HEK293 (cell line): Measurements from ENCODE around the gene YWHAG.
A peak's percentile ranks its signal among the peaks of the same experiment; 100 is the strongest.

Experiments
- CTCF ChIA-PET: fragments of 350-600 bp; formaldehyde crosslinking; extraction: SDS; loops from one replicate; lab custom pipeline; 2021; ENCODE audit warnings: antibody characterized with exemption; lab: Yijun Ruan, JAX
- POLR2A ChIA-PET: fragments of 300-600 bp; formaldehyde crosslinking; extraction: SDS; loops from one replicate; lab custom pipeline; 2020; ENCODE audit warnings: antibody characterized with exemption, inconsistent platforms; lab: Yijun Ruan, JAX
- H3K27ac ChIP-seq: fragments of 200-500 bp; sonication (Bioruptor generic); 2 replicates; pipeline ENCODE4 v1.5.1; 2014; ENCODE audit warnings: low read depth, low read length, control low read depth, inconsistent platforms; ENCODE audit errors: extremely low read depth
- H3K36me3 ChIP-seq, 2 experiments: fragments of 200-500 bp in 1 of 2; sonication (Bioruptor generic) in 1 of 2; 1 replicate in 1 of 2; 2 replicates in 1 of 2; pipeline ENCODE4 v1.5.1; 2014 to 2017; ENCODE audit warnings: inconsistent platforms in 2 of 2, low read length in 2 of 2; ENCODE audit not compliant: control insufficient read depth in 2 of 2, insufficient read depth in 1 of 2
- H3K4me1 ChIP-seq: fragments of 200-500 bp; sonication (Bioruptor generic); 2 replicates; pipeline ENCODE4 v1.5.1; 2014; ENCODE audit warnings: mild to moderate bottlenecking, low read length, inconsistent platforms; ENCODE audit not compliant: control insufficient read depth, insufficient read depth
- H3K4me3 ChIP-seq: 2 replicates; pipeline ENCODE4 v1.5.1; 2011; ENCODE audit warnings: low read depth, mild to moderate bottlenecking, control low read depth, low read length, moderate library complexity
- H3K9me3 ChIP-seq: fragments of 200-500 bp; sonication (Bioruptor generic); 2 replicates; pipeline ENCODE4 v1.5.1; 2014; ENCODE audit warnings: low read depth, low read length, inconsistent platforms; ENCODE audit not compliant: control insufficient read depth, insufficient read depth
- IKZF3 ChIP-seq: fragments of 450-650 bp; IDR thresholded peaks from 2 replicates; pipeline ENCODE4 v1.5.0; 2018; ENCODE audit warnings: missing biosample characterization, mild to moderate bottlenecking, missing genetic modification characterization, moderate library complexity
- KLF10 ChIP-seq: fragments of 450-650 bp; IDR thresholded peaks from 2 replicates; pipeline ENCODE4 v1.5.1; 2018; ENCODE audit warnings: missing biosample characterization, mild to moderate bottlenecking, missing genetic modification characterization
- KLF9 ChIP-seq: fragments of 450-650 bp; formaldehyde crosslinking; IDR thresholded peaks from 2 replicates; pipeline ENCODE4 v1.5.1; 2016; ENCODE audit warnings: missing biosample characterization, missing genetic modification characterization, low read depth
- SP2 ChIP-seq: fragments of 450-650 bp; formaldehyde crosslinking; IDR thresholded peaks from 2 replicates; pipeline ENCODE4 v1.5.1; 2016; ENCODE audit warnings: missing biosample characterization, missing genetic modification characterization
- ZBTB21 ChIP-seq: fragments of 450-650 bp; formaldehyde crosslinking; IDR thresholded peaks from 2 replicates; pipeline ENCODE4 v1.5.1; 2017; ENCODE audit warnings: missing biosample characterization, missing genetic modification characterization
- ZBTB8A ChIP-seq: fragments of 450-650 bp; formaldehyde crosslinking; IDR thresholded peaks from 2 replicates; pipeline ENCODE4 v1.5.1; 2016; ENCODE audit warnings: missing biosample characterization, missing genetic modification characterization
- ZNF138 ChIP-seq: fragments of 450-650 bp; formaldehyde crosslinking; IDR thresholded peaks from 2 replicates; pipeline ENCODE4 v1.5.1; 2016; ENCODE audit warnings: missing biosample characterization, missing genetic modification characterization, borderline replicate concordance
- ZNF169 ChIP-seq: fragments of 450-650 bp; formaldehyde crosslinking; IDR thresholded peaks from 2 replicates; pipeline ENCODE4 v1.5.1; 2016; ENCODE audit warnings: missing biosample characterization, missing genetic modification characterization
- ZNF202 ChIP-seq: fragments of 450-650 bp; formaldehyde crosslinking; IDR thresholded peaks from 2 replicates; pipeline ENCODE4 v1.5.1; 2016; ENCODE audit warnings: missing biosample characterization, missing genetic modification characterization, borderline replicate concordance
- ZNF600 ChIP-seq: fragments of 450-650 bp; formaldehyde crosslinking; IDR thresholded peaks from 2 replicates; pipeline ENCODE4 v1.5.1; 2016; ENCODE audit warnings: missing biosample characterization, missing genetic modification characterization
- TF ChIP-seq, protein P1 (sequence below): fragments of 450-650 bp; formaldehyde crosslinking; IDR thresholded peaks from 2 replicates; pipeline ENCODE4 v1.5.1; 2016; ENCODE audit warnings: missing biosample characterization, missing genetic modification characterization
- TF ChIP-seq, protein P2 (sequence below): fragments of 450-650 bp; formaldehyde crosslinking; IDR thresholded peaks from 2 replicates; pipeline ENCODE4 v1.5.1; 2016; ENCODE audit warnings: missing biosample characterization, missing genetic modification characterization
- TF ChIP-seq, protein P3 (sequence below): IDR thresholded peaks from 2 replicates; pipeline ENCODE4 v1.6.1; 2011; ENCODE audit warnings: mild to moderate bottlenecking, low read depth, low read length, borderline replicate concordance
- TF ChIP-seq, protein P4 (sequence below): fragments of 450-650 bp; formaldehyde crosslinking; optimal IDR thresholded peaks from 2 replicates; pipeline ENCODE3; 2016; ENCODE audit warnings: missing biosample characterization, mild to moderate bottlenecking, missing genetic modification characterization
- TF ChIP-seq, protein P5 (sequence below): fragments of 450-650 bp; formaldehyde crosslinking; IDR thresholded peaks from 2 replicates; pipeline ENCODE4 v1.5.1; 2016; ENCODE audit warnings: missing biosample characterization, missing genetic modification characterization
- TF ChIP-seq, protein P6 (sequence below): fragments of 450-650 bp; IDR thresholded peaks from 2 replicates; pipeline ENCODE4 v1.5.1; 2018; ENCODE audit warnings: missing biosample characterization, mild to moderate bottlenecking, missing genetic modification characterization

The YWHAG gene

DNA sequence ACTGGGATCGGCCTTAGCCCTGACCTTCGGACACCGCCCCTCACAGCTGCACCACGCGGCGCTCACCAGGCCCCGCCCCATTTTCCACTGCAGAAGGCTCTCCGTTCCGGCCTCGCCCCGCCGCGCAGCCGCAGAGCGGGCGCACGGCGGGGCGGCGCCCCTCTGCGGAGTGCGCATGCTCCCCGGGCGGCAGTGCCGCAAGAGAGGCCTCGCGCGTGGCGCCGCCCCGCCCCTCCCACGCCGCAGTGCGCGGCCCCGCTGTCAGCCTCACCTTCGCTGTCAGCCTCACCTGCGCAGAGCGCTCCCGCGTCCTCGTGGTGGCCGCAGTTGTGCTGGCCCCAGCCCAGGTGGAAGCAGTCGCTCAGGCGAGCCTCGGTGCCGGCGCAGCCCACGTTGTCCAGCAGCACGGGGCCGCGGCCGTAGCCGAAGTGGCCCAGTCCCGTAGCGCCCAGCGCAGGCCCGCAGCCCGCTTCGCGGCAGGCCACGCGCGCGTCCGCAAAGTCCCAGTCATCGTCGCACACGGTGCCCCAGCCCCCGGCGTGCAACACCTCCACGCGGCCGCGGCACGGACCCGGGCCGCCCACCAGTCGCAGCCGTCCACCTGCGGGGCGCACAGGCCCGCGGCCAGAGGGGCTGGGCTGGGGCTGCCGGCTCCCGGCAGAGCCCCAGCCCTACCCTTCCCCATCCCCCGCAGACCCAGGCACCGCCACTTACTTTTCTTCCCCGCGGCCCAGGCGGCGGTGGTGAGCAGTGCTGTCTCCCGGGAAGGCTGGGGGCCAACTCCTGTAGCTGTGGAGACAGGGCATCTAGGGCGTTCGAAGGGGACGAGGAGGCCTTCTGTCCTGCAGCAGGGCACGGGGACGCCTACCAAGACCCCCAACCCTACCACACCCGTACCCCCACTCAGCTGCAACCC lies 34.6 kb upstream of the YWHAG start (continued):
- peak; percentile 59 for TF ChIP-seq ZBTB8A (tag by site-specific recombination)
- TF ChIP-seq, protein P1, sequence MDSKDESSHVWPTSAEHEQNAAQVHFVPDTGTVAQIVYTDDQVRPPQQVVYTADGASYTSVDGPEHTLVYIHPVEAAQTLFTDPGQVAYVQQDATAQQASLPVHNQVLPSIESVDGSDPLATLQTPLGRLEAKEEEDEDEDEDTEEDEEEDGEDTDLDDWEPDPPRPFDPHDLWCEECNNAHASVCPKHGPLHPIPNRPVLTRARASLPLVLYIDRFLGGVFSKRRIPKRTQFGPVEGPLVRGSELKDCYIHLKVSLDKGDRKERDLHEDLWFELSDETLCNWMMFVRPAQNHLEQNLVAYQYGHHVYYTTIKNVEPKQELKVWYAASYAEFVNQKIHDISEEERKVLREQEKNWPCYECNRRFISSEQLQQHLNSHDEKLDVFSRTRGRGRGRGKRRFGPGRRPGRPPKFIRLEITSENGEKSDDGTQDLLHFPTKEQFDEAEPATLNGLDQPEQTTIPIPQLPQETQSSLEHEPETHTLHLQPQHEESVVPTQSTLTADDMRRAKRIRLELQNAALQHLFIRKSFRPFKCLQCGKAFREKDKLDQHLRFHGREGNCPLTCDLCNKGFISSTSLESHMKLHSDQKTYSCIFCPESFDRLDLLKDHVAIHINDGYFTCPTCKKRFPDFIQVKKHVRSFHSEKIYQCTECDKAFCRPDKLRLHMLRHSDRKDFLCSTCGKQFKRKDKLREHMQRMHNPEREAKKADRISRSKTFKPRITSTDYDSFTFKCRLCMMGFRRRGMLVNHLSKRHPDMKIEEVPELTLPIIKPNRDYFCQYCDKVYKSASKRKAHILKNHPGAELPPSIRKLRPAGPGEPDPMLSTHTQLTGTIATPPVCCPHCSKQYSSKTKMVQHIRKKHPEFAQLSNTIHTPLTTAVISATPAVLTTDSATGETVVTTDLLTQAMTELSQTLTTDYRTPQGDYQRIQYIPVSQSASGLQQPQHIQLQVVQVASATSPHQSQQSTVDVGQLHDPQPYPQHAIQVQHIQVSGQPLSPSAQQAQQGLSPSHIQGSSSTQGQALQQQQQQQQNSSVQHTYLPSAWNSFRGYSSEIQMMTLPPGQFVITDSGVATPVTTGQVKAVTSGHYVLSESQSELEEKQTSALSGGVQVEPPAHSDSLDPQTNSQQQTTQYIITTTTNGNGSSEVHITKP (tag by site-specific recombination) = peak; percentile 21; the same call in 1 of the 2 replicates
- TF ChIP-seq, protein P2, sequence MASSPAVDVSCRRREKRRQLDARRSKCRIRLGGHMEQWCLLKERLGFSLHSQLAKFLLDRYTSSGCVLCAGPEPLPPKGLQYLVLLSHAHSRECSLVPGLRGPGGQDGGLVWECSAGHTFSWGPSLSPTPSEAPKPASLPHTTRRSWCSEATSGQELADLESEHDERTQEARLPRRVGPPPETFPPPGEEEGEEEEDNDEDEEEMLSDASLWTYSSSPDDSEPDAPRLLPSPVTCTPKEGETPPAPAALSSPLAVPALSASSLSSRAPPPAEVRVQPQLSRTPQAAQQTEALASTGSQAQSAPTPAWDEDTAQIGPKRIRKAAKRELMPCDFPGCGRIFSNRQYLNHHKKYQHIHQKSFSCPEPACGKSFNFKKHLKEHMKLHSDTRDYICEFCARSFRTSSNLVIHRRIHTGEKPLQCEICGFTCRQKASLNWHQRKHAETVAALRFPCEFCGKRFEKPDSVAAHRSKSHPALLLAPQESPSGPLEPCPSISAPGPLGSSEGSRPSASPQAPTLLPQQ (tag by site-specific recombination) = 0 out of 2 replicates have a peak, but pooled peaks have one; percentile 26
- TF ChIP-seq ZNF138 (tag by site-specific recombination) = no peak
- no peak for TF ChIP-seq IKZF3 (tag by site-specific recombination)
- peak; percentile 63 for TF ChIP-seq SP2 (tag by site-specific recombination)
- TF ChIP-seq, protein P3, sequence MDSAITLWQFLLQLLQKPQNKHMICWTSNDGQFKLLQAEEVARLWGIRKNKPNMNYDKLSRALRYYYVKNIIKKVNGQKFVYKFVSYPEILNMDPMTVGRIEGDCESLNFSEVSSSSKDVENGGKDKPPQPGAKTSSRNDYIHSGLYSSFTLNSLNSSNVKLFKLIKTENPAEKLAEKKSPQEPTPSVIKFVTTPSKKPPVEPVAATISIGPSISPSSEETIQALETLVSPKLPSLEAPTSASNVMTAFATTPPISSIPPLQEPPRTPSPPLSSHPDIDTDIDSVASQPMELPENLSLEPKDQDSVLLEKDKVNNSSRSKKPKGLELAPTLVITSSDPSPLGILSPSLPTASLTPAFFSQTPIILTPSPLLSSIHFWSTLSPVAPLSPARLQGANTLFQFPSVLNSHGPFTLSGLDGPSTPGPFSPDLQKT = no peak
- peak; percentile 78 for TF ChIP-seq KLF9 (tag by site-specific recombination)
- TF ChIP-seq, protein P4, sequence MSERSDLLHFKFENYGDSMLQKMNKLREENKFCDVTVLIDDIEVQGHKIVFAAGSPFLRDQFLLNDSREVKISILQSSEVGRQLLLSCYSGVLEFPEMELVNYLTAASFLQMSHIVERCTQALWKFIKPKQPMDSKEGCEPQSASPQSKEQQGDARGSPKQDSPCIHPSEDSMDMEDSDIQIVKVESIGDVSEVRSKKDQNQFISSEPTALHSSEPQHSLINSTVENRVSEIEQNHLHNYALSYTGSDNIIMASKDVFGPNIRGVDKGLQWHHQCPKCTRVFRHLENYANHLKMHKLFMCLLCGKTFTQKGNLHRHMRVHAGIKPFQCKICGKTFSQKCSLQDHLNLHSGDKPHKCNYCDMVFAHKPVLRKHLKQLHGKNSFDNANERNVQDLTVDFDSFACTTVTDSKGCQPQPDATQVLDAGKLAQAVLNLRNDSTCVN (tag by site-specific recombination) = peak; percentile 99
- TF ChIP-seq ZNF169 (tag by site-specific recombination) = no peak
- TF ChIP-seq KLF10 (tag by site-specific recombination) = peak; percentile 44
- TF ChIP-seq, protein P5, sequence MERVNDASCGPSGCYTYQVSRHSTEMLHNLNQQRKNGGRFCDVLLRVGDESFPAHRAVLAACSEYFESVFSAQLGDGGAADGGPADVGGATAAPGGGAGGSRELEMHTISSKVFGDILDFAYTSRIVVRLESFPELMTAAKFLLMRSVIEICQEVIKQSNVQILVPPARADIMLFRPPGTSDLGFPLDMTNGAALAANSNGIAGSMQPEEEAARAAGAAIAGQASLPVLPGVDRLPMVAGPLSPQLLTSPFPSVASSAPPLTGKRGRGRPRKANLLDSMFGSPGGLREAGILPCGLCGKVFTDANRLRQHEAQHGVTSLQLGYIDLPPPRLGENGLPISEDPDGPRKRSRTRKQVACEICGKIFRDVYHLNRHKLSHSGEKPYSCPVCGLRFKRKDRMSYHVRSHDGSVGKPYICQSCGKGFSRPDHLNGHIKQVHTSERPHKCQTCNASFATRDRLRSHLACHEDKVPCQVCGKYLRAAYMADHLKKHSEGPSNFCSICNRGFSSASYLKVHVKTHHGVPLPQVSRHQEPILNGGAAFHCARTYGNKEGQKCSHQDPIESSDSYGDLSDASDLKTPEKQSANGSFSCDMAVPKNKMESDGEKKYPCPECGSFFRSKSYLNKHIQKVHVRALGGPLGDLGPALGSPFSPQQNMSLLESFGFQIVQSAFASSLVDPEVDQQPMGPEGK (tag by site-specific recombination) = peak; percentile 51; the same call in 1 of the 2 replicates

DNA sequence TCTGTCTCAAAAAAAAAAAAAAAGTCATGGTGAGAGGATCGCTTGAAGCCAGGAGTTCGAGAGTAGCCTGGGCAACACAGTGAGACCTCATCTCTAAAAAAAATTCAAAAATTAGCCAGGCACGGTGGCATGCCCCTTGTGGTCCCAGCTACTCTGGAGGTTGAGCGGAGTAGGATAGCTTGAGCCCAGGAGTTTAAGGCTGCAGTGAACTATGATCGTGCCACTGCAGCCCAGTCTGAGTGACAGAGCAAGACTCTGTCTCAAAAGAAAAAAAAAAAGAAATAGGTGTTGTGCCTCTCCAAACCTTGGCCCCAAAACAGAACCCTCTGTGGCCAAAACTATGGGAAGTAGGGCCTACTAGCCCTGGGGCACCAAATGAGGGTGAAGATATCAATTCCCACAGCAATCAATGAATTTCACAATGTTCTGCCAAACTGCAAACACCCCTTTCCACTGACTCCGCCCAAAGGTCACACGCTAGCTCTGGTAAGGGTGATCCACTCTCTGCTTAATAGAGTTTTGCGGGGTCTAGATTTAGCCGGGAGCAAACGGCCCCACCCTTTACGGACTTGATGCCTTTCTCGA lies 33.8 kb upstream of the YWHAG start:
- Histone ChIP-seq H3K4me1 (no peaks in the 10 kb centered on the region), H3K27ac (peak overlapping the region; percentile 39; the same call in 1 of the 2 replicates), H3K4me3 (peak overlapping the region; percentile 29), H3K36me3 (no peaks in the 10 kb centered on the region), H3K9me3 (no peaks in the 10 kb centered on the region)
- POLR2A ChIA-PET = interaction anchor here (1.0 kb wide), 1 partner anchor 27 kb away, joined by 4 read pairs; no protein-coding TSS in a partner anchor
- CTCF ChIA-PET = interaction anchor here (0.8 kb wide), 1 partner anchor 9 kb away, joined by 3 read pairs; no protein-coding TSS in a partner anchor
- TF ChIP-seq ZBTB21 = no peak
- TF ChIP-seq ZNF202 = no peak
- TF ChIP-seq ZNF600 = peak; percentile 76; the same call in 1 of the 2 replicates
- TF ChIP-seq, protein P6, sequence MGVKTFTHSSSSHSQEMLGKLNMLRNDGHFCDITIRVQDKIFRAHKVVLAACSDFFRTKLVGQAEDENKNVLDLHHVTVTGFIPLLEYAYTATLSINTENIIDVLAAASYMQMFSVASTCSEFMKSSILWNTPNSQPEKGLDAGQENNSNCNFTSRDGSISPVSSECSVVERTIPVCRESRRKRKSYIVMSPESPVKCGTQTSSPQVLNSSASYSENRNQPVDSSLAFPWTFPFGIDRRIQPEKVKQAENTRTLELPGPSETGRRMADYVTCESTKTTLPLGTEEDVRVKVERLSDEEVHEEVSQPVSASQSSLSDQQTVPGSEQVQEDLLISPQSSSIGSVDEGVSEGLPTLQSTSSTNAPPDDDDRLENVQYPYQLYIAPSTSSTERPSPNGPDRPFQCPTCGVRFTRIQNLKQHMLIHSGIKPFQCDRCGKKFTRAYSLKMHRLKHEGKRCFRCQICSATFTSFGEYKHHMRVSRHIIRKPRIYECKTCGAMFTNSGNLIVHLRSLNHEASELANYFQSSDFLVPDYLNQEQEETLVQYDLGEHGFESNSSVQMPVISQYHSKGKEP = no peak
